GM21423 (cell line): ENCODE data around the gene EEA1.

Experiments
- ATAC-seq: cut with Tn5 transposase; IDR thresholded peaks from one replicate; pipeline ENCODE4 v1.9.1; 2021; ENCODE audit warnings: mild to moderate bottlenecking, moderate library complexity; ENCODE audit not compliant: unreplicated experiment

EEA1 gene

GRCh38 chr12:92721130-92721529 is 208.0 kb downstream of the EEA1 start:
- no peak for ATAC-seq
